ENCODE measurements around the gene GNAI2.
A peak's percentile ranks its signal among the peaks of the same experiment; 100 is the strongest.
"Not testable (repeated sequence)": the region's sequence is repeated elsewhere in the genome, so short reads cannot be mapped to it uniquely, and the experiment has no call there.

The GNAI2 gene

GRCh38 chr3:50227390-50228183 is 8.4 kb upstream of the GNAI2 start:
- peak; percentile 52 for DNase-seq

DNA sequence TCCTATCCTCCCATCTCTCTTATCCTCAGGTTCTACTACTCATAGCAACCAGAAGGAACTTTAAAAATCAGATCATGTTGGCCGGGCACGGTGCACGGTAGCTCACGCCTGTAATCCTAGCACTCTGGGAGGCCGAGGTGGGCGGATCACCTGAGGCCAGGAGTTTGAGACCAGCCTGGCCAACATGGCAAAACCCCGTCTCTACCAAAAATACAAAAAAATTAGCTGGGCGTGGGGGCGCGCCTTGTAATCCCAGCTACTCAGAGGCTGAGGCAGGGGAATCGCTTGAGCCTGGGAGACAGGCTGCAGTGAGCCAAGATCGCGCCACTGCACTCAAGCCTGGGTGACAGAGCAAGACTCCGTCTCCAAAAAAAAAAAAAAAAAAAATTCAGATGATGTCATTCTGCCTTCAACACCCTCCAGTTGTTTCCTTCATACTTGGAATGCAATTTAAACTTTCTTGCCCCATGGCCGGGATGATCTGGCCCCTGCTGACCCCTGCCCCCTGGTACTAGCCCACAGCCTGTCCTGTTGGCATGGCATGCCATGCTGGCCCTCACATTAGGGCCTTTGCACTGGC is 7.7 kb upstream of the GNAI2 start:
- not testable (repeated sequence) for DNase-seq

GRCh38 chr3:50229490-50229889 is 6.5 kb upstream of the GNAI2 start:
- DNase-seq = no peak

- DNase-seq = no peak
These were observed 5.8 kb upstream of the GNAI2 start for GRCh38 chr3:50230104-50230793.

- no peak for DNase-seq
These were observed 5.2 kb upstream of the GNAI2 start for GRCh38 chr3:50230794-50231125.

GRCh38 chr3:50231581-50231980 is 4.4 kb upstream of the GNAI2 start:
- DNase-seq = no peak

DNA sequence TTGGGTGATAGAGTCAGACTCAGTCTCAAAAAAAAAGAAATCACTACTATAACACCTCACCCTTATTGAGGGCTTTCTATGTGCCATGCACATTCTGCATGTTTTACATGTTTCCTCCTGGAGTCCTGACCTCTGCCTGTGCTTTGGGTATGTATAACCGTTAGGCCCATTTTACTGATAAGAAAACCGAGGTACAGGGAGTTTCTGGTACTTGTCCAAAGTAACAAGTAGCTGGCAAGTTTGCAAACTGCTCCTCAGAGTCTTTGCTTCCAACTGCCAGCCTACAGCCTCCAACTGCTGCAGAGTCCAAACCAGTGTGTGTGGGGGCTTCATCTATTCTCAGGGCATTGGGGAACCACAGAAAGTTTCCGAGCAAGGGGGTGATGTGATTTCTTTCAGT is 3.7 kb upstream of the GNAI2 start:
- DNase-seq = no peak

GRCh38 chr3:50233176-50233575 is 2.8 kb upstream of the GNAI2 start:
- no peak for DNase-seq

- no peak for DNase-seq
These were observed 604 bp downstream of the GNAI2 start for GRCh38 chr3:50236484-50237132.

DNA sequence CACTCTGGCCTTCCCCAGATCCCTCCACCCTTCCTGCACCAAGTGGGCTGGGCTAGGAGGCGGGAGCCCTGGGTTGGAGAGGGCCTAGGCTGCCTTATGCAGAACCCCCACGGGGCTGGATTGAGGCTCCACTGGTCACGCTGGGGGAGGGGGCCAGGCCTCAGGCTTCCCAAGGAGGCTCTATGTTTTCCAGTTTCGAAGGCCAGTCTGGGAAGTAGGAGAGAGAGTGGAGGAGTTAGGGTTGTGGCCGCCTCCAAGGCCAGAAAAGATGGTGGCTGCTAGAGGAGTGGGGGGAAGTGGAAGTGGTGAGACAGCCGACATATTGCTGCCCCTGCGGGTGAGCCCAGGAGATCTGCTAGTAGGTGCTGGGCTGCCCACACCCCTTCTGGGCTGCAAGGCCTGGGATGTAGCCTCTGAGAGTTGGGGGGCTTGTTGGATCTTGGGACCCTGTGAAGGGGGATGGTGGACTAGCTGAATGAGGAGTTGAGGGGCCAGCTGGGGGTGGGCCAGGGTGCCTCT is 1.2 kb downstream of the GNAI2 start:
- no peak for DNase-seq

DNA sequence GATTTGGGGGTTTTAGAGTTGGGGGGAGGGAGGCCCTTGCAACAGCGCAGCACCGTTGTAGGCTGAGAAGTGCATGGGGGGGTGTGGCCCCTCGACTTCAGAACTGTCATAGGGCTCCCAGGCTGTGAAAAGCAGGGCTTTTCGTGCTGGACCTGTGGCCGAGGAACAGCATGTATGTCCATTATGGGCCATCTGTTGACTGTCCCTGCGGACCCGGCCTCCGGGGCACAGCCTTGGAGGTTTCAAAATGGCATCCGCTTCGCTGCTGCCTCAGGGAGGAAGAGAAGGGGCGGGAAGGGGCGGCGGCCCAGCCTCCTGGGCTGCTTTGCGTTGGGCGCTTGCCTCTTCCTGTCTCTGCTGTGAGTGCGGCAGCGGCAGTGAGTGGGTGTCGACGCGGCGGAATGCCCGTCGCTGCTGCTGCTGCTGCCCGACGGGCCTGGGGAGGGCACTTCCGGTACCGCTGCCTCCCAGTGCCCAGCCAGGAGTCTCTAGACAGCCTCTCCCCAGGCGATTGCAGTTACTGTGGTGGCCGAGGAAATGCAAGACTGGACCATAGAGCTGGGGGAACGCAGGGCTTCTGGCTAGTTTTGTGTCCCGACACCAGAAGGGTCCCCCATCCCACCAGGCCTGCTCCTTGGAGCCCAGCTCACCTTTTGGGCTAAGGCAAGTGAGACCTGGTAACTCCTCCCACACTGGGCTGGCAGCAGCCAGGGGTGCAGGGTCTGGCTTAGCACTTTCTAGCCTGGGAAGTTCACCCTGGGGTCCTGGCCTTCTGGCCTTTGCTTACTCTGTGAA is 1.9 kb downstream of the GNAI2 start:
- DNase-seq = no peak

GRCh38 chr3:50238549-50239026 is 2.6 kb downstream of the GNAI2 start:
- no peak for DNase-seq

DNA sequence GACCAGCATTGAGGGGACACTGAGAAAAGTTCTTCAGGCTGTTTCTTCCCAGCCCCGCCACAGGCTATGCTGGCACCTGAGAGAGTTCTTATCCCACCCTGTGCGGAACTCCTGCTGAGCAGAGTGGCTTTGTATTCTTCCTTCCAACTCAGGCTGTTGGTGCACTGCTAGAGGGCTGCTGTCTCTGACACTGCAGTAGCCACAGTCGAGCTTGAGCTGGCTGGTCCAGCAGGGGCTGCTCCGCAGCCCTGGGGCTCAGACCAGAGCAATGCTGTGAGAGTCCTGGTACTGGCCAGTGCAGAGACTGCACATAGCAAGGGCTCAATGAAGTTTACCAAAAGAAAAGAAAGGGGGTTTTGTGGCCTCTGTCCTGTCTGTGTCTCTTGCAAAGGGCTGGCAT is 3.6 kb downstream of the GNAI2 start:
- no peak for DNase-seq

DNA sequence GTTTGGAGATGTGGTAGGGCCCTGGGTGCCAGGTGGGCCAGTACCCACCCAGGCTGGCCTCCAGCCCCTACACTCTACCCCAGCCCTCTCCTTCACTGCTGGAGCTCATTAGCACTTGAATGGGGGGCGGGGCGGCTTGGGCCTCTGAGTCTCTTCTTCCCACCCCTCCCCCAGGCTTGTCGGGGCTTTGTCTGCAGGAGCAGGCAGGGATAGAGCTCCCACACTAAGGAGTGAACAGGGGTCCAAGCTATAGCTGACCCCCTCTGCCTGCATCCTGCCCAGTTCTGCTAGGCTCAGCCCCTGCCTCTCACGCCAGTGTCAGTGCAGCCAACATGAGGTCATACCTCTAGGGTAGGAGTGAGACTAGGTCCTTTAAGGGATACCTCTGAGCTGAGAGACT is 5.2 kb downstream of the GNAI2 start:
- DNase-seq = no peak

- DNase-seq = no peak
These were observed 5.8 kb downstream of the GNAI2 start for GRCh38 chr3:50241713-50242380.

- no peak for DNase-seq
These were observed 6.4 kb downstream of the GNAI2 start for GRCh38 chr3:50242381-50242770.

GRCh38 chr3:50242851-50243542 is 7.0 kb downstream of the GNAI2 start:
- DNase-seq = no peak

DNA sequence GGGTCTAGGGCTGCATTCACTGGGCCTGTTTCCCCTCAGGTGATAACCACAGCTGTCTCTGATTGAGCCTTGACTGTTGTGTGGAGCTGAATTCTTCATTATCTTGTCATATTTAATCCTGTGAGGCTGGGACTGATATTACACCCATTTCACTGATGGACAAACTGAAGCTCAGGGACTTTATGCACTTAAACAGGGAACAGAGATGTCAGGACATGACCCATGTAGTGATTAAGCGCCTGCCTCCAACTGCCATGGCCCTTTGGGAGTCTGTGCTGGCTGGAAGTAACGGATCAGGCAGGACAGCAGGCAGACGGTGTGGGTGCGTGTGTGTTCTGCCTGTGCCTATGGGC is 7.5 kb downstream of the GNAI2 start:
- DNase-seq = no peak

DNA sequence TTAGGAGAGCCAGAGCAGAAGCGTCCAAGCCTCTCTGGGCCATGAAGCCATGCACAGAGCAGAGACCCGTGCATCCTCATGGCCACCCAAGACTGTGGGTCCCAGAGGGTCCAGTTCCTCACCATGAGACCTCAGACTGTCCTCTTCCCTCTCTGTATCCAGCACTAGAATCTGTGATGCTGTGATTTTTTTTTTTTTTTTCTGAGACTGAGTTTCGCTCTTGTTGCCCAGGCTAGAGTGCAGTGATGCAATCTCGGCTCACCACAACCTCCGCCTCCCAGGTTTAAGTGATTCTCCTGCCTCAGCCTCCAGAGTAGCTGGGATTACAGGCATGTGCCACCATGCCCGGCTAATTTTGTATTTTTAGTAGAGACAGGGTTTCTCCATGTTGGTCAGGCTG is 8.8 kb downstream of the GNAI2 start:
- DNase-seq = not testable (repeated sequence)

DNA sequence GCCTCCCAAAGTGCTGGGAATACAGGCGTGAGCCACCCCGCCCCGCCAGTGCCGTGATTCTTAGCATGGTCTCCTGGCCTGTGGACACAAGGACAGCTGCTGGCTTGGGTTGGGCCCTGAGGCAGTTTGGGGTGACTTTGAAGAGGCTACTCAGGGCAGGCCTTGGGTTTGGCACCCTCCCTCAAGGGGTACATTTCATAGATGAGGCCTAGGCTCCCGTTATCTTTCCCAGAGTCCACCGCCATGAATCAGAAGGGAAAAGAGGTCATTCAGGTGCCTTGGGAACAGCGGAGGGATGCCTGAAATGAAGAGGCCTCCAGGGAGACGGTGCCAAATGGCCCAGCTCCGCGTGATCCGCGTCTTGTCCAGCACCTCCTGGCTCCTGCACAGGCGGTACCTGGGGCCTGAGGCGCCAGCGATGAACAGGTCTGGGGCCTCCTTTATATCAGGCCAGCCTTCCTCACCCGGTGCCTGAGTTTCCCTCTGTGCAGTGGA is 9.3 kb downstream of the GNAI2 start:
- no peak for DNase-seq

GRCh38 chr3:50245831-50246516 is 10.0 kb downstream of the GNAI2 start:
- DNase-seq = no peak

All from NCI-H187 treated with DMSO at 0.1 percent for 48 hours (cell line).